ENCODE data around the gene TLX2. TPM values are rescaled to one million over a fixed set of nuclear protein-coding genes. Genes with fewer than 3 reads are reported as not detected.
"Not testable (repeated sequence)": the region's sequence is repeated elsewhere in the genome, so short reads cannot be mapped to it uniquely, and the experiment has no call there.

Gene TLX2
- total RNA-seq, 1 donor from 2014 or later, result 0.13 TPM

DNA sequence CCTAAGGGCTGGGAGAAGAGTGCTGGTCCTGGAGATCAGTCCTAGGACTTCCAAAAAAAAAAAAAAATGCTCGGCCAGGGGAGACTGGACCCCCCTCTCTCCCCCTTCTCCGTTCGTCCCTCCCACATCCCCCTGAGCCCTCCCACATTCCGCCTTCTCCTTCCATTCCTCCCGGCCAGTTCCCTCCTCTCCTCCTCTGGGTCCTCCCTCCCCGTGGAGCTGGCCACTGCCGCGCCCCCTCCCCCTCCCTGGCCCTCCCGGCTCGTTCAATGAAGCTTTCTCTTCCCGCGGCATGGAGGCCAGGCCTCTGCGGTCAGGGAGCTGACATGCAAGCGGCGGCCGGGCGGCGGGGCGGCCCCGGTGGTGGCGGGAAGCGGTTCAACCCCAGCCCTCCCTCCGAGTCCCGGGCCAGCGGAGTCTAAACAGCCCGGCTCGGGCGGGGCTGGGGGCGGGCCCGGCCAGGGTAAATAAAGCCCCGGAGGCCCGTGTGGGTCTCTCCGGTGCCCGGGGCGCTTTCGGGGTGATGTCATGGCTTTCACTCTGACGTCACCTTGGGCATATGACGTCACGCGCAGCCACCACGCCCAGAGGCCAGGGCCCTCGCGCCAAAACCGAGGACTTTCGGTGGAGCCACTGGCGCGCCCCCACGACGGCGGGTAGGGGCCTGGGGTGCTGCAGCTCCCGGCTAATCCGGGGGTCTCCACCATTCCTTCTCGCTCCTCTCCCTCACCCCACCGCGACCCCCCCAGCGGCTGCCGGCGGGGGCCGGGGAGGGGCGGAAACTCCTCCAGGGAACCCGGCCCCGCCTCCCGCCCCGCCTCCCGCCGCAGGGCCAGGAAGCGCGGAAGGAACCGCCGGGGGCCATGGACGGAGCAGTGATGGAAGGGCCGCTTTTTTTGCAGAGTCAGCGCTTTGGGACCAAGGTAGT lies 39.9 kb downstream of the TLX2 start, which contains the start of the genes DOK1 and LOXL3:
TSS of gene DOK1 (plus strand) at position 829 of the 928 bp plus-strand sequence. CDS start at position 864, 35 bp downstream.
TSS of gene LOXL3 (minus strand) at position 51 of the 928 bp plus-strand sequence. CDS start 1,308 bp downstream, outside the sequence.
- DNase-seq (ENCODE audit: low read depth), result peak; percentile 88

DNA sequence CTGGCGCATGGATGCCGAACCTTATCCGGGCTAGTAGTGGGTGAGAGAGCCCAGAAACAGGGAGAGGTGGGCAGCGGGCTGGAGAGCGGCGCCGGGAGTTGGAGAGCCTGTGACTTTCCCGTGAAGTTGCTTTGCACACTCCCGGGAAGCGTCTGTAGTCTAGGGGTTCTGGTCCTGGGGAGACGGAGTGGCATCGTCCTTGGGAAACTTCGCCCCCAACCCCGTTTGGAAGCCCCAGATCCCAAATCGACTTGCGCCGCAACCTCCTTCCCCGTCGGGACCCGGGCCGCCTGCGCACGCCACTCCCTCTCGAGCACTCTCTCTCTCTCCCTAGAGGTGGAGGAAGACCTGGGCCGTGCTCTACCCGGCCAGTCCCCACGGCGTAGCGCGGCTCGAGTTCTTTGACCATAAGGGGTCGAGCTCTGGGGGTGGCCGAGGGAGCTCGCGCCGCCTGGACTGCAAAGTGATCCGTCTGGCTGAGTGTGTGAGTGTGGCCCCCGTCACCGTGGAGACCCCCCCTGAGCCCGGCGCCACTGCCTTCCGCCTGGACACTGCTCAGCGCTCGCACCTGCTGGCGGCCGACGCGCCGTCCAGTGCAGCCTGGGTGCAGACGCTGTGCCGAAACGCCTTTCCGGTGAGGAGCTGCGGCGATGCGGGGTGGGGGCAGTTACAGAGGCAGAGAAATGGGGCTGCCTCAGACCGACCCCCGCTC lies 40.7 kb downstream of the TLX2 start:
- peak; percentile 49 for DNase-seq (ENCODE audit: low read depth)

DNA sequence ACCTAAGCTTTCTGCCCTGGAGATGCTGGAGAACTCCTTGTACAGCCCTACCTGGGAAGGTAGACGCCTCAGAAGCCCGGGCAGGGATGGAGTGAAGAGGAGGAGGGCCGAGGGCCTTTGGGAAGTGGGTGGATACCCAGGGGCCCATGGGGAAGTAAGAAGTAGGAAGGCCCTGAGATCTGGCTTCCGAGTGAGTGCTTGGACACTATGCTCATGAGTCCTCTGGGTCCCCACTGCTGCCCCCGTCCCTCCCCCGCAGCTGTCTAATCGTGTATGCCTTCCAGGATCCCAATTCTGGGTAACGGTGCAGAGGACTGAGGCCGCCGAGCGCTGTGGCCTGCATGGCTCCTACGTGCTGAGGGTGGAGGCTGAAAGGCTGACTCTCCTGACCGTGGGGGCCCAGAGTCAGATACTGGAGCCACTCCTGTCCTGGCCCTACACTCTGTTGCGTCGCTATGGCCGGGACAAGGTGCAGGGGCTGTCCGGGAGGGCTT lies 41.4 kb downstream of the TLX2 start:
- no peak for DNase-seq (ENCODE audit: low read depth)

GRCh38 chr2:74556159-74556558 lies 41.9 kb downstream of the TLX2 start:
- no peak for DNase-seq (ENCODE audit: low read depth)

DNA sequence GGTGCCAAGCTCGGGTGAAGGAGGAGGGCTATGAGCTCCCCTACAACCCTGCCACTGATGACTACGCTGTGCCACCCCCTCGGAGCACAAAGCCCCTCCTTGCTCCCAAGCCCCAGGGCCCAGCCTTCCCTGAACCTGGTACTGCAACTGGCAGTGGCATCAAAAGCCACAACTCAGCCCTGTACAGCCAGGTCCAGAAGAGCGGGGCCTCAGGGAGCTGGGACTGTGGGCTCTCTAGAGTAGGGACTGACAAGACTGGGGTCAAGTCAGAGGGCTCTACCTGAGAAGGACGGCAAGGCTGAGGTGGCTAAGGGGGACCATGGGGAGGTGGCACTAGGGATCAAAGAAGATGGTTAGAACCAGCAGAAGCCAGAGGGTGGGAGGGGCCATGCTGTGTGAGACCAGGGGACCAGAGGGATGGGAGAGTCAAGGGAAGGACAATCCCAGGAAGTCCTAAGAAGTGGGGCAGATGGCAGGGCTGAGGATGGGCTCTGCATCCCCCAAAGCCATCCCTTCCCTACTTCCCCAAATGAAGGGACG lies 42.7 kb downstream of the TLX2 start:
- DNase-seq (ENCODE audit: low read depth), result no peak

DNA sequence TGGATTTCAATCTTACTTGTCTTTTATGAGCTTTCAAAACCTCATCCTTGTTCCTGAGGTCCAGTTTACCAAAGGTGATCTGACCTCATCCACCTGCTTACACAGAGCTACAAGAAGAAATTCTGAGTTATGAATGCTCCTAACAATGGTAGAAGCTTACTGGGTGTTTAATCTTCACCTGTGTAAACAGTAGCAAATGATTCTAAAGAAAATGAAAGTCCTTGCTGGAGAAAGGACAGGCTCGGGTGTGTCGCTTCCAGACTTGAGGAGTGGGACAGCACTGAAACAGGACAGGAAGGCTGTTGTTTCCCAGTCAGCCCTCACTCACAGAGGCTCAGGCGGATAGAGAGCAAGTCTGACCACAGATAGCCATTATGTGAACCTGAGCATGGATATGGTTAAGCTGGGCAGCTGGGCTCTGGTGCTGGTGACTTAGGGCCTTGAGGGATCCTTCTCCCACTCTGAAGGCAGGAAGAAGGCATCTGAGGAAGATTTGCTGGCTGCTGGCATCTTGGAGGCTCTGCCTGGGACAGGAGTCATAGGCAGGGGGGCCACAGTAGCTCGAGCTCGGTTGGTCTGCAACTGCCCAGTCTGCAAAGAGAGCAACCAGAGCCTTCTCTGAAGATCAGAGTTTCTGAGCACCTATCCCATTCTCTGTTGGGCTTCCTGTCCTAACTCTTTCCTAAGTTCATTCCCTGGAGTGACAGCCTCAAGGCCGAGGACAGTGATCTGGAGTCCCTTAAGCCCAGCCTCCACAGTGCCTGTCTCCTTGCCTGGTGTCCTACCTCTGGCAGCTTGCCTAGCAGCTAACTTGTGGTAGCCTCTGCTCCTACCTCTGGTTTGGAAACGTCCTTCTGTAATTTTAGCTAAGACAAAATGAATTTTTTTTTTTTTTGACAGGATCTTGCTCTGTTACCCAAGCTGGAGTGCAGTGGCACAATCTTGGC lies 44.3 kb downstream of the TLX2 start:
- DNase-seq (ENCODE audit: low read depth), result no peak

- no peak for DNase-seq (ENCODE audit: low read depth)
These were observed 45.7 kb downstream of the TLX2 start for GRCh38 chr2:74559912-74560311.

GRCh38 chr2:74560591-74560990 lies 46.3 kb downstream of the TLX2 start:
- no peak for DNase-seq (ENCODE audit: low read depth)

GRCh38 chr2:74561022-74561421 lies 46.8 kb downstream of the TLX2 start:
- not testable (repeated sequence) for DNase-seq (ENCODE audit: low read depth)

DNA sequence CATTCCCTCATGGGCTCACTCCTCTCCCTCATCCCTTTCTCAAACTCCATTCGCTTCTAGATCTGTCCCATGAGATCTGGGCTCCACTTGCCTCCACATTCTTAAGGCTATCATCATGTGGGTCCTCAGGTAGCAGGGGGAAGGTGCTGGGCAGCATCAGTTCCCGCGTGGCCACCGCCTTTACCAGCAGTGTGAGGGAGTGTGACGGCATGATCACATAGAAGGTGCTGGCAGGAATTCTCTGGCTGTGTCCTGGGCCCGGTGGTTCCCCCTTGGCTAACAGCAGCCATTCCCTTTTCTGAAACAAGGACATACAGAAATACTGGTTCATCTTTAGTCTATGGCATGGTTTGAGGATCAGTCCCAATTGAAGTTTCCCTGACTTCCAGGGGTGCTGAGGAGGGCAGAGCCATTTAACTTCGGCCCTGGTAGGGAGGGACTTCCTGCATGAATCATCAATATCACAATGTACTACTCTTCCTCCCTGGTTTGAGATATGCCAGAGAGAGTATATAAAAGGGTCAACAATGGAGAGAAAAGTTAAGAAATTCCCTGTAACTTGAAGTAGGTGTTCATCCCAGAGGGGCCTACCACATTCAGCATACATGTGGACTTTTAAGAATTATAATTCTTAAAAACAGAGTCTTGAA lies 48.0 kb downstream of the TLX2 start:
- DNase-seq (ENCODE audit: low read depth), result no peak

DNA sequence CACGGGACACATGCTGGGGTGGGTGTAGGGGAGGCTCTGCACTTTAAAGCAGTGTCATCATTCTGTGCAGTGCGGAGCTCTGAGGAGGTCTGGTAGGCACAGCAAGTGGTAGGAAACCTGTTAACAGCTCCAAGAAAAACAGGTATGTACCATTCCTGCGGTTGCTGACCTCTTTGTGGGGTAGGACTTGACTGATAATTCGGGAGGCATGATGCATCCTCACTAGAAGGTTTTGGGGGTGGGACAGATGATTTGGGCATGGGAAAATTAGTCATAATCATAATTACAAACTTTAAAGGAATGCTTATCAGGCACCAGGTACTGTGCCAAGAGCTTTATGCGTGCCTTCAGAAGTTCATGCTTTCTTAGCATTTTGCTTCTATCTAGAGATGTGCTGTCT lies 50.0 kb downstream of the TLX2 start:
- DNase-seq (ENCODE audit: low read depth), result no peak

GRCh38 chr2:74566076-74566753 lies 52.0 kb downstream of the TLX2 start:
- no peak for DNase-seq (ENCODE audit: low read depth)

GRCh38 chr2:74566754-74567085 lies 52.5 kb downstream of the TLX2 start:
- peak; percentile 33 for DNase-seq (ENCODE audit: low read depth)

Other genes starting within 250 kb of the TLX2 start
- 0.43 and 2.0 TPM in 2 replicates for gene SLC4A5, start 171.0 kb upstream of the TLX2 start, total RNA-seq
- 121 and 123 TPM in 2 replicates for gene DCTN1, start 134.1 kb upstream of the TLX2 start, total RNA-seq
- gene C2orf81, start 92.8 kb upstream of the TLX2 start, total RNA-seq, result 0.26 and 1.4 TPM in 2 replicates
- 7.8 TPM in 2 replicates for gene WDR54, start 92.7 kb upstream of the TLX2 start, total RNA-seq
- gene RTKN, start 72.5 kb upstream of the TLX2 start, total RNA-seq, result 43.3 and 56.6 TPM in 2 replicates
- 20.0 and 30.8 TPM in 2 replicates for gene INO80B, start 59.4 kb upstream of the TLX2 start, total RNA-seq
- 68.4 and 75.4 TPM in 2 replicates for gene WBP1, start 56.0 kb upstream of the TLX2 start, total RNA-seq
- gene MOGS, start 49.1 kb upstream of the TLX2 start, total RNA-seq, result 56.1 and 67.0 TPM in 2 replicates
- 19.7 and 21.6 TPM in 2 replicates for gene MRPL53, start 41.8 kb upstream of the TLX2 start, total RNA-seq
- 10.6 and 13.3 TPM in 2 replicates for gene CCDC142, start 31.5 kb upstream of the TLX2 start, total RNA-seq
- gene TTC31, start 31.4 kb upstream of the TLX2 start, total RNA-seq, result 16.3 and 18.9 TPM in 2 replicates
- gene LBX2, start 14.8 kb upstream of the TLX2 start, total RNA-seq, result 0.68 and 1.5 TPM in 2 replicates
- gene PCGF1, start 6.8 kb upstream of the TLX2 start, total RNA-seq, result 31.3 and 33.9 TPM in 2 replicates
- gene DQX1, start 11.8 kb downstream of the TLX2 start, total RNA-seq, result not detected in 2 replicates
- 111 and 125 TPM in 2 replicates for gene AUP1, start 15.3 kb downstream of the TLX2 start, total RNA-seq
- 33.8 and 41.9 TPM in 2 replicates for gene HTRA2, start 15.5 kb downstream of the TLX2 start, total RNA-seq
- 3.4 and 5.7 TPM in 2 replicates for gene LOXL3, start 39.5 kb downstream of the TLX2 start, total RNA-seq
- 9.5 and 10.5 TPM in 2 replicates for gene DOK1, start 40.3 kb downstream of the TLX2 start, total RNA-seq
- 0.16 TPM in 1 of 2 replicates, not detected in the other for gene M1AP, start 133.9 kb downstream of the TLX2 start, total RNA-seq
- gene SEMA4F, start 139.8 kb downstream of the TLX2 start, total RNA-seq, result 4.3 and 4.4 TPM in 2 replicates